GM10847 (cell line): ENCODE measurements around the gene RASGRP2.
A peak's percentile ranks its signal among the peaks of the same experiment; 100 is the strongest.

Experiments used
- POLR2A ChIP-seq: IDR thresholded peaks from 2 replicates; pipeline ENCODE4 v1.6.1; 2011; ENCODE audit not compliant: insufficient read length; ENCODE audit errors: extremely low read depth

The RASGRP2 gene

GRCh38 chr11:64777449-64778222, 33.7 kb upstream of the RASGRP2 start:
- peak; percentile 21 for TF ChIP-seq POLR2A

GRCh38 chr11:64776875-64777274, 32.9 kb upstream of the RASGRP2 start:
- TF ChIP-seq POLR2A: no peak

- no peak for TF ChIP-seq POLR2A
Measured at GRCh38 chr11:64776425-64776824, 32.5 kb upstream of the RASGRP2 start.

GRCh38 chr11:64774144-64774543, 30.2 kb upstream of the RASGRP2 start:
- no peak for TF ChIP-seq POLR2A

- no peak for TF ChIP-seq POLR2A
Measured at GRCh38 chr11:64772303-64773018, 28.5 kb upstream of the RASGRP2 start.

GRCh38 chr11:64771861-64772260, 27.9 kb upstream of the RASGRP2 start:
- no peak for TF ChIP-seq POLR2A

GRCh38 chr11:64770120-64770519, 26.2 kb upstream of the RASGRP2 start:
- TF ChIP-seq POLR2A: no peak

- no peak for TF ChIP-seq POLR2A
Measured at GRCh38 chr11:64769283-64769682, 25.3 kb upstream of the RASGRP2 start.

- no peak for TF ChIP-seq POLR2A
Measured at GRCh38 chr11:64768300-64768694, 24.4 kb upstream of the RASGRP2 start.

GRCh38 chr11:64767344-64768299, 23.7 kb upstream of the RASGRP2 start:
- TF ChIP-seq POLR2A: no peak

- TF ChIP-seq POLR2A: no peak
Measured at GRCh38 chr11:64766881-64767280, 22.9 kb upstream of the RASGRP2 start.

- TF ChIP-seq POLR2A: no peak
Measured at GRCh38 chr11:64765851-64766665, 22.1 kb upstream of the RASGRP2 start.

- no peak for TF ChIP-seq POLR2A
Measured at GRCh38 chr11:64765291-64765850, 21.4 kb upstream of the RASGRP2 start.

GRCh38 chr11:64764753-64765152, 20.8 kb upstream of the RASGRP2 start:
- no peak for TF ChIP-seq POLR2A

GRCh38 chr11:64764040-64764611, 20.2 kb upstream of the RASGRP2 start:
- TF ChIP-seq POLR2A: no peak
